GM21576 (cell line): ENCODE results near the gene ENOSF1.

ENCODE experiments used
- ATAC-seq: cut with Tn5 transposase; IDR thresholded peaks from one replicate; pipeline ENCODE4 v1.9.1; 2021; ENCODE audit warnings: mild to moderate bottlenecking, moderate library complexity; ENCODE audit not compliant: unreplicated experiment

ENOSF1 gene

DNA sequence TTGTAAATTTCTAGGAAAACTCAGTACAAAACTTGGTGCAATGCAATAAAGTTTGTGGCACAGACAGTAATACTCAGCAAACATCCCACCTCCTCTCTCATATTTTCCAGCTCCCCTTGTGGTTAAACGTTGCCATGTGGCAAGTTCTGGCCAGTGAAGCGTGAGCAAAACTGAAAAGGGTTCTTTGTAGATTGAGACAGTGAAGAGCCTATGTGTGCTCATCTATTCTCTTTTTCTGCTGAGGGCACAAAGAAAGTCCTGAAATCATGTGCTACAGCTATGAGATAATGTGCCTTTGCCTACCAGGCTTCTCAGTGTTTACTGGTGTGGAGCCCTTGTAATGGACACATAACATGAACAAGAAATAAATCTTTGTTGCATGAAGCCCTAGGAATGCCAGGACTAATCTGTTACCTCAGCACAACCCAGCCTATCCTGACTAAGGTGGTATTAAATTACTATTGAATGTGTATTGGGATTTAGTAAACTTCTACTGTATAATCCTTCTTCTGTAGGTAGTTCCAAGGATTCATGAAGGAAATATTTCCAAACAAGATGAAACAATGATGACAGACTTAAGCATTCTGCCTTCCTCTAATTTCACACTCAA is 67.9 kb downstream of the ENOSF1 start:
- peak; percentile 83 for ATAC-seq

DNA sequence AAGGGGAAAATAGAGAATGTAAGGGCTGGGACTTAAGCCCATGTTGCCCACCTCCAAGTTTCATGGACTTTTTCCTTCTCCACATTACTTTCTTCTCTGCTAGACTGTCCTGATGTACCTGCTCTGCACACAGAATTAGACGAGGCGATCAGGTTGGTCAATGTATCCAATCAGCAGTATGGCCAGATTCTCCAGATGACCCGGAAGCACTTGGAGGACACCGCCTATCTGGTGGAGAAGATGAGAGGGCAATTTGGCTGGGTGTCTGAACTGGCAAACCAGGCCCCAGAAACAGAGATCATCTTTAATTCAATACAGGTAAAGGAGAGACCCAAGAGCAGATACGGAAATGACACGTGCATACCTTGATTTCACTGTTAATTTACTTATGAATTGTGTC is 71.2 kb downstream of the ENOSF1 start:
- ATAC-seq: no peak

DNA sequence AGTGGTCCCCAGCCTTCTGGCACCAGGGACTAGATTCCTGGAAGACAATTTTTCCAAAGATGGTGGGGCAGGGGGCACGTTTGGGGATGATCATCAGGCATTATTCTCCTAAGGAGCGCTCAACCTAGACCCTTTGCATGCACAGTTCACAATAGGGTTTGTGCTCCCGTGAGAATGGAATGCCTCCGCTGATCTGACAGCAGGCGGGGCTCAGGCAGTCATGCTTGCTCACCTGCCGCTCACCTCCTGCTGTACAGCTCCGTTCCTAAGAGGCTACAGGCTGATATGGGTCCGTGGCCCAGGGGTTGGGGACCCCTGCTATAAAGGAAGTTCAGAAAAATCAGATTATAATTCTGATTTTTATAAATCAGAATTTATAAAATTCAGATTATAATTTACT is 77.3 kb downstream of the ENOSF1 start:
- no peak for ATAC-seq

GRCh38 chr18:634551-635045 is 77.8 kb downstream of the ENOSF1 start:
- no peak for ATAC-seq

DNA sequence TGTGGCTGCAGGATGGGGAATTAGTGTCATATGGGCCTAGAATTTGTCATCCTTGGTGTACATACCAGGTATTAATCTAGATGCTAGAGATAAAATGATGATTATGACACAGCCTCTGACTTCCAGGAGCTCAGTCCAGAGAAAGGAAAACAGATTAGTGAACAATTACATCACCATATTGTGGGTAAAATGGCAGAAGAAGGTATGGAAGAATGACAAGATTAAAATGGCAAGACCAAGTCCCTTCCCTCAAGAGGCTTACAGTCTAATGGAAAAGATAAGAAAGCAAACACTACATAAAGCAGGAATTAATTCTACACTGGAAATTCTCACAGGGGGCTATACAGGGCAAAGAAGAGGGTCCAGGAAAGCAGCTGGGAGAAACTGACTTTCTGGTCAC is 80.9 kb downstream of the ENOSF1 start:
- no peak for ATAC-seq

DNA sequence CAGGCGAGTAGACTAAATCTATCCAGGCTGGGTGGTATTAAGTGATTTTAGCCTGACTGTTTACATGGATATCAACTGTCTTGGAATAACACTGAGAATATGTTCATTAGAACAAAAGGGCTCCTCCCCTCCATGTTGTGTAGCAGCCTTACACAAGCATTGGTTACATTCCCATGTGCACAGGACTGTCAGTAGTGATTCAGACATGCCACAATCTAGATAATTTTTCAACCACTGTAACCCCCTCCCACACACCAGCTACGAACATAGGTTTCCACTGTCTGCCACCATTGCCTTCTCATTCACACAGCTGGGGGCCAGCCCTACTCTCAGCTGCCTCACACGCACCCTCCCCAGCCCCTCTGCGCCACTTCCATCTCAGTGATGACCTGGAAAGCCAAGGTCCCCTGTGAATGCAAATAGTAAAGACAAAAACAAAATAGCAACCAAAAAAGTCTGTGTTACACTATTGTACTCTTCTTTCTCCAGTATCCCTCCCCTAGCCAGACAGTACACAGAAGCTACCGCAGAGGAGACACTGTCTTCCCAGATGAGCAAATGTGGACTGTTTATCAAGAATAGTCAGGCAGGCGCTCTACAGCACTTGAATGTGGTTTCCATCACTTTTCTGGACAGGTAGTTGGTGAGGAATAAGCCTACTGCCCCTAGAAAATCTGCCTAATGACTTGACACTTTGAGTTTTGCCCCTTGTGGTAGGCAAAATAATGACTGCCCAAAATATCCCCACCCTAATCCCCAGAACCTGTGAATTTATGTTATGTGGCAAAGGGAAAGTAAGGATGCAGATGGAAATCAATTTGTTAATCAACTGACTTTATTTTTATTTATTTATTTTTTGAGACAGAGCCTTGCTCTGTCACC is 82.9 kb downstream of the ENOSF1 start:
- ATAC-seq: no peak

DNA sequence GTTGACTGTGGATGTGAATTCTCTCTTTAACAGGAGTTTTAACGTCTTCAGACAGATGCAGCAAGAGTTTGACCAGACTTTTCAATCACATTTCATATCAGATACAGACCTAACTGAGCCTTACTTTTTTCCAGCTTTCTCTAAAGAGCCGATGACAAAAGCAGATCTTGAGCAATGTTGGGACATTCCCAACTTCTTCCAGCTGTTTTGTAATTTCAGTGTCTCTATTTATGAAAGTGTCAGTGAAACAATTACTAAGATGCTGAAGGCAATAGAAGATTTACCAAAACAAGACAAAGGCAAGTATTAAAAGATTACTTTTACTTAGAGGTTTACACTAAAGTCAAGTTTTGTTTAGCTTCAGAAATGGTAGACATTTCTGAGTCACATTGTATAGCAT is 85.2 kb downstream of the ENOSF1 start:
- no peak for ATAC-seq

DNA sequence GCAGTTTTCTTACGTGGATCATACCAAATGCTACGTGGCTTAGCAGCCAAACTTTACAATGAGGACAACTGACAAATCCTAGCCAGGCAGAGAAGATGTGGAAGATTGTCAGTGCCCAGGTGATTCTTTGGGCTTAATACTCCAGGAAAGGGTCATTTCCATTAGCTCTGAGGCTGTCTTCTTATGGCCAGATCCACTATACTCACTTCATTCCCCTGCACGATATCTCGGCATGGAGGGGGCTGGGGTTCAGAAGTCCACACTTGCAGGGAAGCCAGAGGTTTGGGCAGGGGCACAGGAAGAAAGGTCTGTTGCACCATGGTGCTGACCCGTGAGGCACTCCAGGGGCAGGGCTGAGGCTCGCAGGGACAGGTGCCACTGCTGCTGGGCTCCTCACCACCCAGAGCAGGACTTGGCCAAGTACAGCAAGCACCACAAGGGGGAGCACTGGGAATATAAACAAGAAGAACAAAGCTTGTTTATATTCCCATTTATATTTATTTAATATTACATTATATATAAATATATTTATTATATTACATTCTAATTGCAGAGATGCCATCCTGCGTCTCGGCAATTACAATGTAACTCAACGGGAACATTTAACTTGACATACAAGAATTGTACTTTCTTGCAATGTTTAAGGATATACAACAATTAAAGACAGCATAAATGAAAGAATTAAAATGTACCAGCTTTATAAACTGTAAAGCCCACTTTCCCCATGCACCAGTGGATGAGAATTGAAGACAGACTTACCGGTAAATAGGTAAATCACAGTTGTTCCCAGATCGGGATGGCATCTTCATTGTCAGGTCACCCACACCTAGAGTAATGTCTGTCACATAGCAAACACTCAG is 88.4 kb downstream of the ENOSF1 start:
- no peak for ATAC-seq

GRCh38 chr18:622289-622688 is 90.1 kb downstream of the ENOSF1 start:
- ATAC-seq: no peak

GRCh38 chr18:621291-622043 is 91.0 kb downstream of the ENOSF1 start:
- no peak for ATAC-seq
